H9 (cell line): ENCODE results near the gene DYRK4. TPM values are rescaled to one million over a fixed set of nuclear protein-coding genes. Genes with fewer than 3 reads are reported as not detected.

ENCODE experiments used
- DNase-seq: peaks from one replicate; pipeline ENCODE4 v3.0.0-alpha.2; 2017
- H2AFZ ChIP-seq: one replicate; pipeline ENCODE4 v1.6.1; 2013; ENCODE audit warnings: mild to moderate bottlenecking, low read length, control low read depth, moderate library complexity
- H2AK5ac ChIP-seq: 2 replicates; pipeline ENCODE4 v1.6.1; 2013; ENCODE audit warnings: low read length, control low read depth, mixed read lengths; ENCODE audit not compliant: insufficient read length
- H2BK120ac ChIP-seq: one replicate; pipeline ENCODE4 v1.6.1; 2013; ENCODE audit warnings: low read depth, mild to moderate bottlenecking, low read length, control low read depth, inconsistent platforms; ENCODE audit not compliant: poor library complexity, severe bottlenecking
- H2BK12ac ChIP-seq: 2 replicates; pipeline ENCODE4 v1.6.1; 2013; ENCODE audit warnings: low read length, control low read depth, mixed read lengths, low read depth; ENCODE audit not compliant: insufficient read length
- H2BK15ac ChIP-seq: 2 replicates; pipeline ENCODE4 v1.6.1; 2013; ENCODE audit warnings: low read depth, low read length, control low read depth
- H2BK20ac ChIP-seq: one replicate; pipeline ENCODE4 v1.6.1; 2013; ENCODE audit warnings: low read depth, mild to moderate bottlenecking, low read length, control low read depth, inconsistent platforms; ENCODE audit not compliant: poor library complexity, severe bottlenecking
- H2BK5ac ChIP-seq: 2 replicates; pipeline ENCODE4 v1.6.1; 2013; ENCODE audit warnings: low read length, control low read depth, mixed read lengths; ENCODE audit not compliant: insufficient read length
- H3K14ac ChIP-seq: 2 replicates; pipeline ENCODE4 v1.6.1; 2013; ENCODE audit warnings: low read length, control low read depth; ENCODE audit not compliant: insufficient read depth
- H3K18ac ChIP-seq: 2 replicates; pipeline ENCODE4 v1.6.1; 2013; ENCODE audit warnings: low read depth, mild to moderate bottlenecking, mixed read lengths, low read length, control low read depth; ENCODE audit not compliant: insufficient read length
- H3K23ac ChIP-seq: 2 replicates; pipeline ENCODE4 v1.6.1; 2013; ENCODE audit warnings: low read length, control low read depth, mixed read lengths, low read depth; ENCODE audit not compliant: insufficient read length
- H3K23me2 ChIP-seq: 2 replicates; pipeline ENCODE4 v1.6.1; 2013; ENCODE audit warnings: low read depth, mild to moderate bottlenecking, mixed read lengths, low read length, control low read depth; ENCODE audit not compliant: insufficient read length, poor library complexity, severe bottlenecking
- H3K27ac ChIP-seq: 2 replicates; pipeline ENCODE4 v1.5.1; 2013; ENCODE audit warnings: low read length, control low read depth, mixed read lengths, low read depth; ENCODE audit not compliant: insufficient read length
- H3K27me3 ChIP-seq: 2 replicates; pipeline ENCODE4 v1.6.1; 2013; ENCODE audit warnings: low read length, control low read depth, inconsistent platforms; ENCODE audit not compliant: insufficient read depth
- H3K4ac ChIP-seq: 2 replicates; pipeline ENCODE4 v1.6.1; 2013; ENCODE audit warnings: low read depth, mild to moderate bottlenecking, control low read depth, inconsistent platforms, low read length, moderate library complexity
- H3K4me1 ChIP-seq: 2 replicates; pipeline ENCODE4 v1.6.1; 2013; ENCODE audit warnings: low read length, control low read depth, inconsistent platforms; ENCODE audit not compliant: insufficient read depth
- H3K4me2 ChIP-seq: 2 replicates; pipeline ENCODE4 v1.6.1; 2013; ENCODE audit warnings: low read length, control low read depth, mixed read lengths; ENCODE audit not compliant: insufficient read length, insufficient read depth
- H3K56ac ChIP-seq: 2 replicates; pipeline ENCODE4 v1.6.1; 2013; ENCODE audit warnings: low read depth, mild to moderate bottlenecking, mixed read lengths, low read length, control low read depth; ENCODE audit not compliant: insufficient read length
- H3K79me1 ChIP-seq: 2 replicates; pipeline ENCODE4 v1.6.1; 2013; ENCODE audit warnings: low read depth, mild to moderate bottlenecking, moderate library complexity, low read length, control low read depth, inconsistent platforms; ENCODE audit not compliant: insufficient read depth, poor library complexity, severe bottlenecking
- H3K79me2 ChIP-seq: 2 replicates; pipeline ENCODE4 v1.6.1; 2013; ENCODE audit warnings: low read length, control low read depth, inconsistent platforms; ENCODE audit not compliant: insufficient read depth
- H3K9ac ChIP-seq: 2 replicates; pipeline ENCODE4 v1.6.1; 2013; ENCODE audit warnings: low read length, control low read depth, mixed read lengths; ENCODE audit not compliant: insufficient read length; ENCODE audit errors: extremely low read depth
- H3K9me3 ChIP-seq: one replicate; pipeline ENCODE4 v1.6.1; 2013; ENCODE audit warnings: low read depth, low read length, inconsistent platforms; ENCODE audit not compliant: control insufficient read depth
- H3T11ph ChIP-seq: one replicate; pipeline ENCODE4 v1.6.1; 2013; ENCODE audit warnings: mild to moderate bottlenecking, low read length, control low read depth, inconsistent platforms
- H4K20me1 ChIP-seq: one replicate; pipeline ENCODE4 v1.6.1; 2013; ENCODE audit not compliant: control insufficient read depth, insufficient read length, insufficient read depth
- H4K5ac ChIP-seq: 2 replicates; pipeline ENCODE4 v1.6.1; 2013; ENCODE audit warnings: low read depth, mild to moderate bottlenecking, mixed read lengths, low read length, control low read depth; ENCODE audit not compliant: insufficient read length
- H4K8ac ChIP-seq: replicated peaks from 2 replicates; pipeline ENCODE4 v1.6.1; 2013; ENCODE audit warnings: low read length, control low read depth, mixed read lengths, low read depth; ENCODE audit not compliant: insufficient read length
- H4K91ac ChIP-seq: 2 replicates; pipeline ENCODE4 v1.6.1; 2013; ENCODE audit warnings: low read depth, mild to moderate bottlenecking, moderate library complexity, mixed read lengths, low read length, control low read depth; ENCODE audit not compliant: insufficient read length
- H3K27ac Mint-ChIP-seq, 3 experiments: 2 replicates in 2 of 3; 3 replicates in 1 of 3; pipeline ENCODE4 v1.8.0; 2020 to 2021; ENCODE audit warnings: mixed read lengths in 3 of 3, mild to moderate bottlenecking in 1 of 3, moderate library complexity in 1 of 3
- H3K27me3 Mint-ChIP-seq: 2 replicates; pipeline ENCODE4 v1.8.0; 2021; ENCODE audit warnings: low read depth, mild to moderate bottlenecking, moderate library complexity, mixed read lengths
- H3K36me3 Mint-ChIP-seq, 3 experiments: 2 replicates in 2 of 3; 3 replicates in 1 of 3; pipeline ENCODE4 v1.8.0; 2020 to 2021; ENCODE audit warnings: low read depth in 3 of 3, mixed read lengths in 3 of 3; ENCODE audit not compliant: insufficient read depth in 1 of 3
- H3K4me1 Mint-ChIP-seq, 2 experiments: 2 replicates each; pipeline ENCODE4 v1.8.0; 2020; ENCODE audit warnings: mixed read lengths in 2 of 2
- H3K4me3 Mint-ChIP-seq, 2 experiments: 2 replicates in 1 of 2; 3 replicates in 1 of 2; pipeline ENCODE4 v1.8.0; 2020 to 2021; ENCODE audit warnings: mild to moderate bottlenecking in 2 of 2, mixed read lengths in 2 of 2, moderate library complexity in 1 of 2
- H3K9me3 Mint-ChIP-seq, 2 experiments: 2 replicates in 1 of 2; 3 replicates in 1 of 2; pipeline ENCODE4 v1.8.0; 2020; ENCODE audit warnings: mild to moderate bottlenecking in 2 of 2, mixed read lengths in 2 of 2, moderate library complexity in 1 of 2
- WGBS: extraction: QIAGEN DNeasy Blood & Tissue Kit; methylation state at CpG from one replicate; pipeline ENCODE4 v1.1.7; 2013; ENCODE audit warnings: missing lambda C conversion rate, low lambda C conversion rate, mixed read lengths; ENCODE audit not compliant: insufficient read length; ENCODE audit errors: extremely low coverage; 5-methylcytosine and 5-hydroxymethylcytosine counted together
- total RNA-seq: library from RNA; stranded (reverse); gene quantifications from 2 replicates; pipeline ENCODE4 v1.2.1, GENCODE V29; 2021
- TF ChIP-seq, protein P1 (sequence below): fragments of 200-600 bp; sonication (generic); conservative IDR thresholded peaks from 3 replicates; pipeline ENCODE4 v1.8.0; 2021; ENCODE audit warnings: antibody characterized with exemption, mild to moderate bottlenecking

Gene DYRK4
- total RNA-seq, 1 experiment from 2014 or later, result 15.5 TPM

- H2BK120ac ChIP-seq, result no peak overlapping the region
- H3K36me3 Mint-ChIP-seq, result peaks cover 2 to 61% (median 46%) of the 10 kb centered on the region in 3 experiments; a peak in 5 of 7 replicates
- no peak overlapping the region for H3K18ac ChIP-seq
- no peaks in the 10 kb centered on the region for H3K27me3 Mint-ChIP-seq
- no peak overlapping the region for H3K4me2 ChIP-seq
- H3K9me3 Mint-ChIP-seq, result no peaks in the 10 kb centered on the region
- no peaks in the 10 kb centered on the region for H3K4me1 ChIP-seq
- no peaks in the 10 kb centered on the region for H4K20me1 ChIP-seq
- WGBS, result no CpG with 5 or more reads among the region's 2 CpGs
- H2BK5ac ChIP-seq, result no peak overlapping the region
- no peak overlapping the region for H3K14ac ChIP-seq
- H2BK20ac ChIP-seq, result no peak overlapping the region
- H3T11ph ChIP-seq, result no peak overlapping the region
- H3K23ac ChIP-seq, result no peak overlapping the region
- H3K4me3 Mint-ChIP-seq, result no peak overlapping the region
- peaks cover 2% of the 10 kb centered on the region for H3K79me1 ChIP-seq
- no peak overlapping the region; a peak in 1 of 7 replicates for H3K27ac Mint-ChIP-seq
- H2AFZ ChIP-seq, result no peak overlapping the region
- no peak for DNase-seq
- no peak overlapping the region for H4K8ac ChIP-seq
- H4K91ac ChIP-seq, result no peak overlapping the region
- H3K23me2 ChIP-seq, result no peaks in the 10 kb centered on the region
- H3K9me3 ChIP-seq, result no peaks in the 10 kb centered on the region
- H3K27me3 ChIP-seq, result no peaks in the 10 kb centered on the region
- no peak overlapping the region for H2BK15ac ChIP-seq
- H3K79me2 ChIP-seq, result no peaks in the 10 kb centered on the region
- H2BK12ac ChIP-seq, result no peak overlapping the region
- H3K9ac ChIP-seq, result no peak overlapping the region
- H2AK5ac ChIP-seq, result no peak overlapping the region
- H3K56ac ChIP-seq, result no peak overlapping the region
- no peak overlapping the region for H4K5ac ChIP-seq
- TF ChIP-seq, protein P1, sequence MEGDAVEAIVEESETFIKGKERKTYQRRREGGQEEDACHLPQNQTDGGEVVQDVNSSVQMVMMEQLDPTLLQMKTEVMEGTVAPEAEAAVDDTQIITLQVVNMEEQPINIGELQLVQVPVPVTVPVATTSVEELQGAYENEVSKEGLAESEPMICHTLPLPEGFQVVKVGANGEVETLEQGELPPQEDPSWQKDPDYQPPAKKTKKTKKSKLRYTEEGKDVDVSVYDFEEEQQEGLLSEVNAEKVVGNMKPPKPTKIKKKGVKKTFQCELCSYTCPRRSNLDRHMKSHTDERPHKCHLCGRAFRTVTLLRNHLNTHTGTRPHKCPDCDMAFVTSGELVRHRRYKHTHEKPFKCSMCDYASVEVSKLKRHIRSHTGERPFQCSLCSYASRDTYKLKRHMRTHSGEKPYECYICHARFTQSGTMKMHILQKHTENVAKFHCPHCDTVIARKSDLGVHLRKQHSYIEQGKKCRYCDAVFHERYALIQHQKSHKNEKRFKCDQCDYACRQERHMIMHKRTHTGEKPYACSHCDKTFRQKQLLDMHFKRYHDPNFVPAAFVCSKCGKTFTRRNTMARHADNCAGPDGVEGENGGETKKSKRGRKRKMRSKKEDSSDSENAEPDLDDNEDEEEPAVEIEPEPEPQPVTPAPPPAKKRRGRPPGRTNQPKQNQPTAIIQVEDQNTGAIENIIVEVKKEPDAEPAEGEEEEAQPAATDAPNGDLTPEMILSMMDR, result no peak
- H3K27ac ChIP-seq, result no peak overlapping the region
- H3K4me1 Mint-ChIP-seq, result no peaks in the 10 kb centered on the region
- H3K4ac ChIP-seq, result no peak overlapping the region
These were observed 6.2 kb upstream of the DYRK4 start for GRCh38 chr12:4555804-4556203.
